Measurements from ENCODE around the gene RASSF3. TPM values are rescaled to one million over a fixed set of nuclear protein-coding genes. Genes with fewer than 3 reads are reported as not detected.
"Not testable (repeated sequence)": the region's sequence is repeated elsewhere in the genome, so short reads cannot be mapped to it uniquely, and the experiment has no call there.

Gene RASSF3
- polyA plus RNA-seq, 4 donors = 18.4 to 29.2 (median 22.5) TPM

DNA sequence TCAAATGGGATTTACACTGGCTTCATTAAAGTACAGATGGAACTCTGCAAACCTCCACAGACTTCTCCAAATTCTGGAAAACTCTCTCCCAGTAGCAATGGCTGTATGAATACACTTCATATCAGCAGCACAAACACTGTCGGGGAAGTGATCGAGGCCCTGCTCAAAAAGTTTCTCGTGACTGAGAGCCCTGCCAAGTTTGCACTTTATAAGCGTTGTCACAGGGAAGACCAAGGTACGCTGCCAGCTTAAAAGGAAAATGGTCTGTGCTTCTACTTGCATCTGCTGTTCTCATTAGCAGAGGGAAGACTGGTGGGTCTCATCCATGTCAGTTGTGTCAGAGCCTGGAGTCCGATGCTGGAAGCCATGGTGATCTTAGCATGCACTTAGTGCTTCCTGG is 77.9 kb downstream of the RASSF3 start:
- no peak for DNase-seq (ENCODE audit: low read depth in 4 of 4, low spot score in 3 of 4)

- no peak for DNase-seq (ENCODE audit: low read depth in 4 of 4, low spot score in 3 of 4)
Observed at GRCh38 chr12:64688715-64689114, 78.4 kb downstream of the RASSF3 start.

- not testable (repeated sequence) for DNase-seq (ENCODE audit: low read depth in 4 of 4, low spot score in 3 of 4)
Observed at GRCh38 chr12:64690236-64690635, 79.9 kb downstream of the RASSF3 start.

DNA sequence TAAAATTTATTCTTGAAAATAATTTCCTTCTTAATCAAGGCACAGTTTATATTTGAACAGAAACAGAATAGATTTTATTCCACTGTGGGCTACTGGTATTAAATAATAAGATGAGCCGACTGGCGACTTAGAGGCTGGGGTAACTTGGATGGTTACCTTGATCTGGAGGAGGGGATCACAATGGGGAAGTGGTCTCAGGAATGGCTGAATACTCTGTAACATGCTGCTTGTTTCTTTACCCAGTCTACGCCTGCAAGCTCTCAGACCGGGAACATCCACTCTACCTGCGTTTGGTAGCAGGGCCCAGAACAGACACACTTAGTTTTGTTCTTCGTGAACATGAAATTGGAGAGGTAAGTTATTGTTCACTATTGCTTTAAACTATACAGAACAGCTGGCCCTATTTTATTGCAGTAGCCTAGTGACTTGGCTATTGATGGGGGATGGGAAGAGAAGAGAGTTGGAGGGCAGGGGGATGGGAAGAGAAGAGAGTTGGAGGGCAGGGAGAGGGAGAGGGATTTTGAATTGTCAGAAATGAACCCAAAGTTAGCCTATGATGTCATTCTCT is 81.0 kb downstream of the RASSF3 start:
- DNase-seq (ENCODE audit: low read depth in 4 of 4, low spot score in 3 of 4) = no peak

- peak in 2 of 4 donors; percentile 44 to 54 for DNase-seq (ENCODE audit: low read depth in 4 of 4, low spot score in 3 of 4)
Observed at GRCh38 chr12:64691795-64692583, 81.7 kb downstream of the RASSF3 start.

GRCh38 chr12:64694130-64695040 is 84.1 kb downstream of the RASSF3 start:
- no peak for DNase-seq (ENCODE audit: low read depth in 4 of 4, low spot score in 3 of 4)

GRCh38 chr12:64695550-64695949 is 85.3 kb downstream of the RASSF3 start:
- no peak for DNase-seq (ENCODE audit: low read depth in 4 of 4, low spot score in 3 of 4)

DNA sequence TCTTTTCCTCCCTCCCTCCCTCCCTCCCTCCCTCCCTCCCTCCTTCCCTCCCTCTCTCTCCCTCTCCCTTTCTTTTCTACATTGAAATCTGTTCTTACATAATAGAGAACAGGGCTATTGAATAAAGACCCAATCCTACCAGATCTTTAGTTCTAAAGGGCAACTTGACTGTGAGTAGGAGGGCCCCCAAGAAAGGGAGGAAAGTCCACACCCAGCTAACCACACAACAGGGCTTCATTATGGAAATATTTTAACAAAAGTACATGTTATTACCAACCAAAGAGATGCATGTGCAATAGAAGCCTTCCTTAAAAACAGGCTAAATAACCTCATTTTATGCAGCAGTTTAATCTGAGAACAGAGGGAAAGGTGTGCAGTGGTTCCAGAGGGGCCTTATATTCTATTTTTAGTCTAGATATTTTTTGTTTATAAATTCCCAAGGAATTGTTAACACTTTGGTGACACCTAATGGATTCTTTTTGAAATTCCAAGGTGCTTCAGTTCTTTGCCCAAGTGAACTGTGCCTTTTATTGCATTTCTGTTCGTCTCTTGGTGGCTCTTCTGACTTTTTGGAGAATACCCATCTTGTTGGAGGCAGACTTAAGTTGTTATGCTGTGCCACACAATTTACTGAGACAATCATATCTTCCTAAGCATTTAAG is 85.9 kb downstream of the RASSF3 start:
- peak in 1 of 4 donors; percentile 39 for DNase-seq (ENCODE audit: low read depth in 4 of 4, low spot score in 3 of 4)

- DNase-seq (ENCODE audit: low read depth in 4 of 4, low spot score in 3 of 4) = no peak
Observed at GRCh38 chr12:64699504-64700115, 89.3 kb downstream of the RASSF3 start.

- DNase-seq (ENCODE audit: low read depth in 4 of 4, low spot score in 3 of 4) = no peak
Observed at GRCh38 chr12:64700532-64700931, 90.2 kb downstream of the RASSF3 start.

- no peak for DNase-seq (ENCODE audit: low read depth in 4 of 4, low spot score in 3 of 4)
Observed at GRCh38 chr12:64701283-64701682, 91.0 kb downstream of the RASSF3 start.

DNA sequence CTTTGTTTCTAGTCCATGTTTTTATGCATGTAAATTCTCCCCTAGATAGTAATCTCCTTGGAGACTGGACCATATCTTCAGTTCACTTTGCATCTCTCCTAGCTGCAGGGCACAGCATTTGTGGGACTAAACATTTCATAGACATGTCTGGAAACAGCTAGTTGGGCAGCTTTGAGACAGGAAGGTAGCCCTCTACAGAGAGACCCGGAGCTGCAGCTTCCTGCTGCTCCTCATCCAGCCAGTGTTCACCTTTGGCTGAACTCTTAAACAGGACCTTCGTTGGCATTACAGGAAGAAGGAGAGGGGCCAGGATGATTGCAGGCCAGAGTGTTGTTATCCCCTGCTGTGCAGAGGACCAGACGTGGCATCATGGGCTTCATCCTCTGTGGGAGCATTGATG is 96.0 kb downstream of the RASSF3 start:
- no peak for DNase-seq (ENCODE audit: low read depth in 4 of 4, low spot score in 3 of 4)

DNA sequence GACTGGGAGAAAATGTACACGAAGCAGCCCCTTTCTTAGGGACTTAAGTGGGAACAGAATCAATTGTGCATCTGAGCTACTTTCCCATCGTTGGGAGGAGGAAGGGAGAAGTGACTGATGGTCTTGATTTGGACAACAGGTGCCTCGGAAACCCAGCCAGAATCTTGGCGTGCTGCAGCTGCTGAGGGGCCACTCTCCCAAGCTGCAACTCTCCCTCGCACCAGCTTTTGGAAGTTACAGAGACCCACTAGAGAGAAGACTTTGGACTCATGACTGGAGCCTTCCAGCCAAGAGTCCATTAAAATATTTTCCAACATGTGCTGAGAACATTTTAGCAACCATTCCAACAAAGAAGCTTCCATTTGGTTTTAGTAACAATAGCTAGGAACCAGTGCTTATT is 96.6 kb downstream of the RASSF3 start:
- no peak for DNase-seq (ENCODE audit: low read depth in 4 of 4, low spot score in 3 of 4)

- no peak for DNase-seq (ENCODE audit: low read depth in 4 of 4, low spot score in 3 of 4)
Observed at GRCh38 chr12:64707362-64707761, 97.1 kb downstream of the RASSF3 start.

GRCh38 chr12:64707926-64708325 is 97.6 kb downstream of the RASSF3 start:
- no peak for DNase-seq (ENCODE audit: low read depth in 4 of 4, low spot score in 3 of 4)

DNA sequence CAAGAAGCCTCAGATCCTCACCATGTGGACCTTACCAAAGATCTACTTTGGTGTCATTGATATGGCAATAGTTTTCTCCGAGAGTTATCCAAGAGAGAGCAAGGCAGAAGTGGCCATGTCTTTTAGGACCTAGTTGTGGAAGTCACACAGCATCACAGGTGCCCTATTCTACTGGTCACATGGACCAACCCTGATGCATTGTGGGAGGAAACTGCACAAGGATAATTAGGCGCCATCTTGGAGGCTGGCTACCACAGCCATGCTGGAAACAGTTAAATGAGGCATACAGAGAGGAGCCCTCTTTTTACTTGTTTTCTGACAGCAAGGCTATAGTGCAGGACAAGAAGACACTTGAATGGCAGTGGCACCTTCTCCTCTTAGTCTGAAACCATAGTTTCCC is 99.1 kb downstream of the RASSF3 start:
- no peak for DNase-seq (ENCODE audit: low read depth in 4 of 4, low spot score in 3 of 4)

DNA sequence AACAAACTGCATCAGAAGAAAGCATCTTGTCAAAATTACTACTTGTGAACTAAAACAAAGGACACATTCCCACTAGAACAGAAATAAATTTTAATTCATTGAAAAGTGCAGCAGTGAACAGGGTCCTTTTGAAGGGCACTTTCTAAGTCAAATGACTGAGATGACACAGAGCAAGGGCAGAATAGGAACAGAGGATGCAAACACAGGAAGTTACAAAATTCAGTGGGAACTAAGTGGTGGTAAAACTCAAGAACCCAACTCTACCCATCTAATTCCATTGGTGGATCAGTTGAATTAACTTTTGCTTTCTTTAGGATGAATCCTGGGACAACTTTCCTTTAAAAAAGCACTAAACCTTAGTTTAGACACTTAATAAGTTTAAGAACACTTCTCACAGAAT is 103.1 kb downstream of the RASSF3 start:
- no peak for DNase-seq (ENCODE audit: low read depth in 4 of 4, low spot score in 3 of 4)

- DNase-seq (ENCODE audit: low read depth in 4 of 4, low spot score in 3 of 4) = no peak
Observed at GRCh38 chr12:64714551-64714968, 104.3 kb downstream of the RASSF3 start.

DNA sequence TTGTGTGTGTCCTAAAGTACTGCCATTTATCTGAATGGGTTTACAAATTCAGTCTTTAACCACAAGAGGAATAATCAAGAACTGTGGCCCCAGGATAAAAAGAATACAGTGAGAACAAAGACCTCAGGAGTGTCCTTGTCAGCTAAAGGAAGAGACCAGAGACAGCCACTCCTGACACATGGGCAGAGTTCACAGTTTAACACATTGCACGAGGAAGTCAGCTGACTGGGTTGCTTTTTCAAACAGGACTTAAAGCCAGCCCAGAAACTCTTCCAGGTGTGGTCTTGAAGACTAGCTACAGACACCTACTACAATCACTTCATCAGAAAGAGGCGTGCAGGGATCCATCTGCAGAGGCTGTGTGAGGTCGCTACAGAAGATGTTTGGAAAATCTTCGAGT is 106.1 kb downstream of the RASSF3 start:
- DNase-seq (ENCODE audit: low read depth in 4 of 4, low spot score in 3 of 4) = no peak

- no peak for DNase-seq (ENCODE audit: low read depth in 4 of 4, low spot score in 3 of 4)
Observed at GRCh38 chr12:64716839-64717455, 106.7 kb downstream of the RASSF3 start.
